Forelimb muscle (tissue), 1 donor: ENCODE measurements around the gene WDR75. TPM values are rescaled to one million over a fixed set of nuclear protein-coding genes. Genes with fewer than 3 reads are reported as not detected.
"Not testable (repeated sequence)": the region's sequence is repeated elsewhere in the genome, so short reads cannot be mapped to it uniquely, and the experiment has no call there.

ENCODE experiments used
- DNase-seq: peaks from one replicate; pipeline ENCODE4 v3.0.0-alpha.2; 2013; ENCODE audit warnings: low read depth
- polyA plus RNA-seq: library from polyadenylated mRNA; unstranded; fragments of 120-200 nt; gene quantifications from one replicate; pipeline ENCODE4 v1.2.1, GENCODE V29; 2013; ENCODE audit not compliant: insufficient read length

The WDR75 gene
- polyA plus RNA-seq, 1 donor = 34.1 TPM

GRCh38 chr2:189441709-189442074 lies 418 bp downstream of the WDR75 start:
- DNase-seq = no peak

GRCh38 chr2:189442468-189442867 lies 1.2 kb downstream of the WDR75 start:
- DNase-seq = no peak

- DNase-seq = no peak
Observed at GRCh38 chr2:189444322-189444721, 3.0 kb downstream of the WDR75 start.

GRCh38 chr2:189446780-189447179 lies 5.5 kb downstream of the WDR75 start:
- DNase-seq = no peak

- peak; percentile 78 for DNase-seq
Observed at GRCh38 chr2:189454009-189454408, 12.7 kb downstream of the WDR75 start.

GRCh38 chr2:189465076-189465475 lies 23.8 kb downstream of the WDR75 start:
- no peak for DNase-seq

- no peak for DNase-seq
Observed at GRCh38 chr2:189465478-189465877, 24.2 kb downstream of the WDR75 start.

GRCh38 chr2:189466046-189466445 lies 24.8 kb downstream of the WDR75 start:
- no peak for DNase-seq

GRCh38 chr2:189466656-189467055 lies 25.4 kb downstream of the WDR75 start:
- peak; percentile 19 for DNase-seq

GRCh38 chr2:189467160-189467559 lies 25.9 kb downstream of the WDR75 start:
- no peak for DNase-seq

GRCh38 chr2:189467593-189467992 lies 26.3 kb downstream of the WDR75 start:
- no peak for DNase-seq

GRCh38 chr2:189474526-189474925 lies 33.3 kb downstream of the WDR75 start:
- DNase-seq = no peak

- DNase-seq = no peak
Observed at GRCh38 chr2:189477756-189478155, 36.5 kb downstream of the WDR75 start.

- not testable (repeated sequence) for DNase-seq
Observed at GRCh38 chr2:189478289-189478688, 37.0 kb downstream of the WDR75 start.

GRCh38 chr2:189481071-189481470 lies 39.8 kb downstream of the WDR75 start:
- DNase-seq = no peak

GRCh38 chr2:189483571-189483970 lies 42.3 kb downstream of the WDR75 start:
- DNase-seq = no peak

- no peak for DNase-seq
Observed at GRCh38 chr2:189483980-189484740, 42.9 kb downstream of the WDR75 start.

- DNase-seq = no peak
Observed at GRCh38 chr2:189485146-189485545, 43.9 kb downstream of the WDR75 start.

GRCh38 chr2:189486237-189486770 lies 45.0 kb downstream of the WDR75 start:
- no peak for DNase-seq

GRCh38 chr2:189487283-189488007 lies 46.2 kb downstream of the WDR75 start:
- DNase-seq = no peak

- no peak for DNase-seq
Observed at GRCh38 chr2:189488008-189488310, 46.7 kb downstream of the WDR75 start.

GRCh38 chr2:189492451-189492850 lies 51.2 kb downstream of the WDR75 start:
- no peak for DNase-seq

GRCh38 chr2:189498205-189498604 lies 56.9 kb downstream of the WDR75 start:
- no peak for DNase-seq
